IPS-18a (cell line): ENCODE measurements around the gene NKAP.
"Not testable (repeated sequence)": the region's sequence is repeated elsewhere in the genome, so short reads cannot be mapped to it uniquely, and the experiment has no call there.

Experiments used
- H3K27ac ChIP-seq: one replicate; pipeline ENCODE4 v1.5.1; 2013; ENCODE audit warnings: low read length
- H3K27me3 ChIP-seq: one replicate; pipeline ENCODE4 v1.6.1; 2013; ENCODE audit warnings: mild to moderate bottlenecking, low read length; ENCODE audit not compliant: control insufficient read depth, insufficient read depth
- H3K36me3 ChIP-seq: one replicate; pipeline ENCODE4 v1.6.1; 2013; ENCODE audit warnings: low read depth, low read length; ENCODE audit not compliant: control insufficient read depth
- H3K4me1 ChIP-seq: one replicate; pipeline ENCODE4 v1.6.1; 2013; ENCODE audit warnings: low read depth, low read length; ENCODE audit not compliant: control insufficient read depth
- H3K4me3 ChIP-seq: one replicate; pipeline ENCODE4 v1.5.1; 2013; ENCODE audit warnings: low read length
- H3K9ac ChIP-seq: one replicate; pipeline ENCODE4 v1.6.1; 2013; ENCODE audit warnings: mild to moderate bottlenecking, low read length, moderate library complexity
- H3K9me3 ChIP-seq: one replicate; pipeline ENCODE4 v1.6.1; 2013; ENCODE audit warnings: low read depth, low read length; ENCODE audit not compliant: control insufficient read depth

Gene NKAP

GRCh38 chrX:119943185-119943988 lies at the start of gene NKAP:
TSS of gene NKAP (minus strand) at chrX:119943751. CDS start at chrX:119943605, 146 bp downstream.
- H3K4me1 ChIP-seq, result no peaks in the 10 kb centered on the region
- H3K4me3 ChIP-seq, result peak within 1 kb of the TSS; percentile 57
- H3K36me3 ChIP-seq, result no peaks in the 10 kb centered on the region
- H3K27me3 ChIP-seq, result no peaks in the 10 kb centered on the region
- H3K9ac ChIP-seq, result peak within 1 kb of the TSS; percentile 62
- no peaks in the 10 kb centered on the region for H3K9me3 ChIP-seq
- no peak within 1 kb of the TSS for H3K27ac ChIP-seq

- Histone ChIP-seq H3K4me3 (peak overlapping the region; percentile 47), H3K27ac (no peak overlapping the region), H3K9me3 (peaks cover 8% of the 10 kb centered on the region), H3K36me3 (no peaks in the 10 kb centered on the region), H3K27me3 (peaks cover 100% of the 10 kb centered on the region), H3K9ac (no peak overlapping the region), H3K4me1 (peaks cover 4% of the 10 kb centered on the region)
Observed at GRCh38 chrX:119991005-119991787, 47.6 kb upstream of the NKAP start.

- no peak overlapping the region for H3K9ac ChIP-seq
- H3K36me3 ChIP-seq, result no peaks in the 10 kb centered on the region
- H3K27me3 ChIP-seq, result peaks cover 98% of the 10 kb centered on the region
- peaks cover 8% of the 10 kb centered on the region for H3K9me3 ChIP-seq
- no peak overlapping the region for H3K27ac ChIP-seq
- H3K4me3 ChIP-seq, result peak overlapping the region; percentile 47
- peaks cover 4% of the 10 kb centered on the region for H3K4me1 ChIP-seq
Observed at GRCh38 chrX:119990556-119991004, 47.0 kb upstream of the NKAP start.

GRCh38 chrX:119989905-119990555 lies 46.5 kb upstream of the NKAP start:
- H3K27me3 ChIP-seq, result peaks cover 97% of the 10 kb centered on the region
- H3K4me1 ChIP-seq, result peaks cover 4% of the 10 kb centered on the region
- H3K36me3 ChIP-seq, result no peaks in the 10 kb centered on the region
- no peak overlapping the region for H3K27ac ChIP-seq
- H3K9me3 ChIP-seq, result peaks cover 8% of the 10 kb centered on the region
- H3K9ac ChIP-seq, result no peak overlapping the region
- peak overlapping the region; percentile 47 for H3K4me3 ChIP-seq

GRCh38 chrX:119986203-119986602 lies 42.7 kb upstream of the NKAP start:
- H3K9ac ChIP-seq, result no peak overlapping the region
- H3K4me3 ChIP-seq, result no peak overlapping the region
- H3K27ac ChIP-seq, result no peak overlapping the region
- peaks cover 4% of the 10 kb centered on the region for H3K4me1 ChIP-seq
- no peaks in the 10 kb centered on the region for H3K36me3 ChIP-seq
- H3K27me3 ChIP-seq, result peaks cover 71% of the 10 kb centered on the region
- peaks cover 10% of the 10 kb centered on the region for H3K9me3 ChIP-seq

- no peak overlapping the region for H3K9ac ChIP-seq
Observed at GRCh38 chrX:119984652-119985051, 41.1 kb upstream of the NKAP start.

GRCh38 chrX:119983494-119983893 lies 39.9 kb upstream of the NKAP start:
- no peak overlapping the region for H3K27ac ChIP-seq
- no peaks in the 10 kb centered on the region for H3K4me1 ChIP-seq
- H3K9ac ChIP-seq, result no peak overlapping the region
- H3K27me3 ChIP-seq, result peaks cover 43% of the 10 kb centered on the region
- no peak overlapping the region for H3K4me3 ChIP-seq
- peaks cover 15% of the 10 kb centered on the region for H3K9me3 ChIP-seq
- no peaks in the 10 kb centered on the region for H3K36me3 ChIP-seq

More at GRCh38 chrX:119984652-119985051, 41.1 kb upstream of the NKAP start:
- Histone ChIP-seq H3K9me3 (peaks cover 15% of the 10 kb centered on the region), H3K27ac (no peak overlapping the region), H3K4me1 (no peaks in the 10 kb centered on the region), H3K27me3 (peaks cover 55% of the 10 kb centered on the region), H3K4me3 (no peak overlapping the region), H3K36me3 (no peaks in the 10 kb centered on the region)

GRCh38 chrX:119982145-119982544 lies 38.6 kb upstream of the NKAP start:
- Histone ChIP-seq H3K27ac (no peak overlapping the region), H3K4me1 (no peaks in the 10 kb centered on the region), H3K27me3 (peaks cover 30% of the 10 kb centered on the region), H3K9ac (no peak overlapping the region), H3K4me3 (no peak overlapping the region), H3K36me3 (no peaks in the 10 kb centered on the region), H3K9me3 (peaks cover 11% of the 10 kb centered on the region)

- peaks cover 11% of the 10 kb centered on the region for H3K9me3 ChIP-seq
- H3K4me1 ChIP-seq, result no peaks in the 10 kb centered on the region
- no peak overlapping the region for H3K27ac ChIP-seq
- H3K36me3 ChIP-seq, result no peaks in the 10 kb centered on the region
- peaks cover 23% of the 10 kb centered on the region for H3K27me3 ChIP-seq
- no peak overlapping the region for H3K4me3 ChIP-seq
- H3K9ac ChIP-seq, result no peak overlapping the region
Observed at GRCh38 chrX:119981286-119982070, 37.9 kb upstream of the NKAP start.

- not testable (repeated sequence) for H3K4me1 ChIP-seq, H3K9me3 ChIP-seq, H3K27me3 ChIP-seq, H3K36me3 ChIP-seq, H3K4me3 ChIP-seq, H3K9ac ChIP-seq, H3K27ac ChIP-seq
Observed at GRCh38 chrX:119977172-119977571, 33.6 kb upstream of the NKAP start.

GRCh38 chrX:119971184-119971583 lies 27.6 kb upstream of the NKAP start:
- Histone ChIP-seq H3K36me3 (no peaks in the 10 kb centered on the region), H3K4me1 (no peaks in the 10 kb centered on the region), H3K4me3 (no peak overlapping the region), H3K27me3 (no peaks in the 10 kb centered on the region), H3K9ac (no peak overlapping the region), H3K27ac (no peak overlapping the region), H3K9me3 (peaks cover 3% of the 10 kb centered on the region)
